ENCODE measurements around the gene CD82.

The CD82 gene

DNA sequence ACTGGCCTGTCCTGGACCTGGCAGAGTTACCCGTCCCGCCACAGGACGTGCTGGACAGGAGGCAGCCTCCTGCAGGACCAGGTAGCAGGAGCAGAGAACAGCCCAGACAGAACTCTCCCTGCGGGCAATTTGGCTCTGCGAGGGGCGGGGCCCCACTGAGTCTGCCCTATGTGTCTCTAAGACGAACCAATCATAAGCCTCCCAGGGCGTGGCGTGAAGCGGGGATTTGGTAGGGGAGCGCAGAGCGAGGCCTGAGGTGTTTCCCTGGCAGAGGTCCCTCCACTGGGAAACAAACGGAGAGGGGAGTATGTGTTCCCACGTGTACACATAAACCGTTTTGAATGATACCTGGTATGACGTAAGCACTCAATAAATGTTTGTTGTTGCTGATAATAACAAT, 7.4 kb downstream of the CD82 start:
- Histone ChIP-seq H3K4me3 (ENCODE audit: low read length) (no peak overlapping the region), H3K27ac (ENCODE audit: low read length) (no peak overlapping the region), H3K36me3 (ENCODE audit: control insufficient read depth, low read depth, low read length) (no peaks in the 10 kb centered on the region), H3K9ac (ENCODE audit: low read length) (no peak overlapping the region), H3K27me3 (ENCODE audit: control insufficient read depth, insufficient read depth, low read length) (no peaks in the 10 kb centered on the region), H3K4me1 (ENCODE audit: control insufficient read depth, low read depth, low read length) (peaks cover 3% of the 10 kb centered on the region), H3K9me3 (ENCODE audit: control insufficient read depth, low read depth, low read length) (no peaks in the 10 kb centered on the region)

- Histone ChIP-seq H3K36me3 (ENCODE audit: control insufficient read depth, low read depth, low read length) (no peaks in the 10 kb centered on the region), H3K27me3 (ENCODE audit: control insufficient read depth, insufficient read depth, low read length) (no peaks in the 10 kb centered on the region), H3K27ac (ENCODE audit: low read length) (no peak overlapping the region), H3K9me3 (ENCODE audit: control insufficient read depth, low read depth, low read length) (no peaks in the 10 kb centered on the region), H3K4me3 (ENCODE audit: low read length) (no peak overlapping the region), H3K4me1 (ENCODE audit: control insufficient read depth, low read depth, low read length) (peaks cover 3% of the 10 kb centered on the region), H3K9ac (ENCODE audit: low read length) (no peak overlapping the region)
Measured at GRCh38 chr11:44573333-44573732, 7.9 kb downstream of the CD82 start.

- Histone ChIP-seq H3K36me3 (ENCODE audit: control insufficient read depth, low read depth, low read length) (no peaks in the 10 kb centered on the region), H3K27ac (ENCODE audit: low read length) (no peak overlapping the region), H3K4me3 (ENCODE audit: low read length) (no peak overlapping the region), H3K27me3 (ENCODE audit: control insufficient read depth, insufficient read depth, low read length) (no peaks in the 10 kb centered on the region), H3K4me1 (ENCODE audit: control insufficient read depth, low read depth, low read length) (peaks cover 3% of the 10 kb centered on the region), H3K9ac (ENCODE audit: low read length) (no peak overlapping the region), H3K9me3 (ENCODE audit: control insufficient read depth, low read depth, low read length) (no peaks in the 10 kb centered on the region)
Measured at GRCh38 chr11:44574610-44575287, 9.3 kb downstream of the CD82 start.

DNA sequence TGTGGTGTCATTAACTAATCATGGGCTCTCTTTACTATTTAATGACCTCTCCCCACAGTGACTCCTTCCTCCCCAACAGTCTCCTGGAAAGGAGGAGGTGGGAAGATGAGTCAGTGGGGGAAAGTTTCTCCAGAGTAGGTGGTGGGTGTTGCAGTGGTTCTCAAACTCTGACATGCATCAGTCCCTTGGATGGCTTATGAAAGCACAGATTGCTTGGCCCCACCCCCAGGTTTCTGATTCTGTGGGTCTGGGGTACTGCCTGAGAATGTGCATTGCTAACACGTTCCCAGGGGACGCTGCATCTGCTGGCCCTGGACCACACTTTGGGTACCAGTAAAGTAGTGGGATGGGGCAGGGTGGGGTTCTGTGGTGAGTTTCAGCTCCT, 9.8 kb downstream of the CD82 start:
- H3K9me3 ChIP-seq (ENCODE audit: control insufficient read depth, low read depth, low read length), result no peaks in the 10 kb centered on the region
- H3K9ac ChIP-seq (ENCODE audit: low read length), result no peak overlapping the region
- H3K4me3 ChIP-seq (ENCODE audit: low read length), result no peak overlapping the region
- no peaks in the 10 kb centered on the region for H3K36me3 ChIP-seq (ENCODE audit: control insufficient read depth, low read depth, low read length)
- no peaks in the 10 kb centered on the region for H3K27me3 ChIP-seq (ENCODE audit: control insufficient read depth, insufficient read depth, low read length)
- H3K4me1 ChIP-seq (ENCODE audit: control insufficient read depth, low read depth, low read length), result peaks cover 3% of the 10 kb centered on the region
- H3K27ac ChIP-seq (ENCODE audit: low read length), result no peak overlapping the region

GRCh38 chr11:44575962-44576361, 10.5 kb downstream of the CD82 start:
- no peaks in the 10 kb centered on the region for H3K27me3 ChIP-seq (ENCODE audit: control insufficient read depth, insufficient read depth, low read length)
- H3K9me3 ChIP-seq (ENCODE audit: control insufficient read depth, low read depth, low read length), result no peaks in the 10 kb centered on the region
- H3K27ac ChIP-seq (ENCODE audit: low read length), result no peak overlapping the region
- peaks cover 3% of the 10 kb centered on the region for H3K4me1 ChIP-seq (ENCODE audit: control insufficient read depth, low read depth, low read length)
- H3K36me3 ChIP-seq (ENCODE audit: control insufficient read depth, low read depth, low read length), result no peaks in the 10 kb centered on the region
- H3K9ac ChIP-seq (ENCODE audit: low read length), result no peak overlapping the region
- H3K4me3 ChIP-seq (ENCODE audit: low read length), result no peak overlapping the region

DNA sequence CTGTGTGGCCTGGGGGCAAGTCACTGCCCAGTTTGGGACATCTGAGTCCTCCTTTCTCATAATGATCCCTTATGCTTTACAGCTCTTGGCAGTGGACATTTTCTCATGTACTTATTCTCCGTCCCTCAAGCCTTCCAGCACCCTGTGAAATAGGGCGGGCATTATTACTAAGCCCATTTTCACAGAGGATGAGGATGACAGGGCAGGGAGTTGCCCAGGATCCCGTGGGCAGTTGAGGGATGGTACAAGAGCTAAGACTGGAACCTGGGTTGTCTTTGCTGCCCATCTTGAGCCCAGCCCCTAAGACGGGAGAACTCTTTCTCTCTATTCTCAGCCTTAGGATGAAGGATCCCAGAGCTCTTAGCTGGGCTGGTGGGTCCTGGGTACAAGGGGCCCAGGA, 11.2 kb downstream of the CD82 start:
- Histone ChIP-seq H3K36me3 (ENCODE audit: control insufficient read depth, low read depth, low read length) (no peaks in the 10 kb centered on the region), H3K9ac (ENCODE audit: low read length) (no peak overlapping the region), H3K9me3 (ENCODE audit: control insufficient read depth, low read depth, low read length) (no peaks in the 10 kb centered on the region), H3K4me1 (ENCODE audit: control insufficient read depth, low read depth, low read length) (peaks cover 3% of the 10 kb centered on the region), H3K4me3 (ENCODE audit: low read length) (no peak overlapping the region), H3K27ac (ENCODE audit: low read length) (no peak overlapping the region), H3K27me3 (ENCODE audit: control insufficient read depth, insufficient read depth, low read length) (no peaks in the 10 kb centered on the region)

GRCh38 chr11:44577231-44577830, 11.9 kb downstream of the CD82 start:
- H3K27ac ChIP-seq (ENCODE audit: low read length), result no peak overlapping the region
- no peak overlapping the region for H3K9ac ChIP-seq (ENCODE audit: low read length)

DNA sequence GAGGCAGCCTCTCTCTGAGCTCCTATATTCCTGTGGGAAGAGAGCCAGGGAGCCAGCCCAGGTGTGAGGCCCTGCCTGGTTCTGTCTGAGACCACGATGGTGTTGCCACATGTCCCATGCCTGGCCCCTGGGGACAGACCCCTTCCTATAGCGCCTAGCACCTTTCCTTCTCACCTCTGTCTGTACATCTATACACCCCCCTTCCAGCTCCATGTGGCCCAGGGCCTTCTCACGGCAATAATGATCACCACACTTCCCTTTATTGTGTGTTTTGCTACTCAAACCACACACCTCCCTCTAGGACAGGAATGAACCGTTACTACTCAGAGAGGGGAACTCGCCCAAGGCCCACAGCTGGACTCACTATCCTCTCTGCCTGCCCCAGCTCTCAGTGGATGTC, 12.8 kb downstream of the CD82 start:
- Histone ChIP-seq H3K27me3 (ENCODE audit: control insufficient read depth, insufficient read depth, low read length) (no peaks in the 10 kb centered on the region), H3K36me3 (ENCODE audit: control insufficient read depth, low read depth, low read length) (no peaks in the 10 kb centered on the region), H3K9ac (ENCODE audit: low read length) (no peak overlapping the region), H3K4me1 (ENCODE audit: control insufficient read depth, low read depth, low read length) (no peaks in the 10 kb centered on the region), H3K9me3 (ENCODE audit: control insufficient read depth, low read depth, low read length) (no peaks in the 10 kb centered on the region), H3K27ac (ENCODE audit: low read length) (no peak overlapping the region), H3K4me3 (ENCODE audit: low read length) (no peak overlapping the region)

More at GRCh38 chr11:44577231-44577830, 11.9 kb downstream of the CD82 start:
- Histone ChIP-seq H3K36me3 (ENCODE audit: control insufficient read depth, low read depth, low read length) (no peaks in the 10 kb centered on the region), H3K4me1 (ENCODE audit: control insufficient read depth, low read depth, low read length) (no peaks in the 10 kb centered on the region), H3K9me3 (ENCODE audit: control insufficient read depth, low read depth, low read length) (no peaks in the 10 kb centered on the region), H3K27me3 (ENCODE audit: control insufficient read depth, insufficient read depth, low read length) (no peaks in the 10 kb centered on the region), H3K4me3 (ENCODE audit: low read length) (no peak overlapping the region)

DNA sequence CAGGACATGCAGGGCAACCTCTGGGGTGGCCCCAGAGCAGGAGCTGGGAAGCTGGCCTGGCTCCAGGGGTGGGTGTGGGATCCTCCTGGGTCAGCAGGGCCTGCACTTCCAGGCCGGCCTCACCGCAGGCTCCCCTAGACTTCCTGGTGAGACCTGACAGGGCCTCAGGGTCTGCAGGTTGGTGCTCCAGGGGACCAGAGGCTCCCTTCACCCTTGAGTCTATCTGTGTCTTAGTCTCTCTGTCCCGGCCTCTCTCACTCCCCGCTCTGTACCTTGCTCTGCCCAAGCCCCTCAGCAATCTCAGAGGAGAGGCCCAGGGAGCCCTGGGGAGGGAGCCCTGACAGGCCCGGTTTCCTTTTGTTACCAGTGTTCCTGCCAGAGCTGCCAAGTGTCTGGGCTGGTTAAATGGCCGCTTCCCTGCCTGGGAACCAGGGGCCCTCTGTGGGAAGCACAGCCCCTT, 13.9 kb downstream of the CD82 start:
- no peaks in the 10 kb centered on the region for H3K9me3 ChIP-seq (ENCODE audit: control insufficient read depth, low read depth, low read length)
- H3K4me3 ChIP-seq (ENCODE audit: low read length), result no peak overlapping the region
- H3K27me3 ChIP-seq (ENCODE audit: control insufficient read depth, insufficient read depth, low read length), result no peaks in the 10 kb centered on the region
- H3K9ac ChIP-seq (ENCODE audit: low read length), result no peak overlapping the region
- H3K27ac ChIP-seq (ENCODE audit: low read length), result no peak overlapping the region
- no peaks in the 10 kb centered on the region for H3K36me3 ChIP-seq (ENCODE audit: control insufficient read depth, low read depth, low read length)
- no peaks in the 10 kb centered on the region for H3K4me1 ChIP-seq (ENCODE audit: control insufficient read depth, low read depth, low read length)

DNA sequence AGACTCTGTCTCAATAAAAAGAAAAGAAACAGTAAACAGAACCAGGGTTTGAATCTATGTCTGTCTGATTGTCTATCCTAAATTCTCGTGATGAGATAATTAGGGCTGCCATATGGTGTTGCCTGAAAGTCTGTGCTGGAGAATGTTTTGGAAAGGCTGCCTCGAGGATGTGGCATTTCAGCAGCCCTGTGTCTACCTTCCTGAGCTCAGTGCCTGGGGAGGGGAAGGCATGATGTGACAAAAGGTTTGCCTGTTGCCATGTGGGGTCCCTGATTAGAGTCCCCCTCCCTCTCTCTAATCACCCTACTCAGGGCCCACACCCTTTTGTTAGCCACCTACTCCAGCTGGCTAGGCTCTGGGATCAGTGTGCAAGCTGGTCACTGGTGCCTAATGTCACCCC, 15.2 kb downstream of the CD82 start:
- Histone ChIP-seq H3K4me3 (ENCODE audit: low read length) (no peak overlapping the region), H3K27ac (ENCODE audit: low read length) (no peak overlapping the region), H3K36me3 (ENCODE audit: control insufficient read depth, low read depth, low read length) (no peaks in the 10 kb centered on the region), H3K4me1 (ENCODE audit: control insufficient read depth, low read depth, low read length) (no peaks in the 10 kb centered on the region), H3K27me3 (ENCODE audit: control insufficient read depth, insufficient read depth, low read length) (no peaks in the 10 kb centered on the region), H3K9me3 (ENCODE audit: control insufficient read depth, low read depth, low read length) (no peaks in the 10 kb centered on the region), H3K9ac (ENCODE audit: low read length) (no peak overlapping the region)

- H3K9me3 ChIP-seq (ENCODE audit: control insufficient read depth, low read depth, low read length), result no peaks in the 10 kb centered on the region
- H3K4me3 ChIP-seq (ENCODE audit: low read length), result no peak overlapping the region
- no peak overlapping the region for H3K27ac ChIP-seq (ENCODE audit: low read length)
- no peaks in the 10 kb centered on the region for H3K4me1 ChIP-seq (ENCODE audit: control insufficient read depth, low read depth, low read length)
- H3K36me3 ChIP-seq (ENCODE audit: control insufficient read depth, low read depth, low read length), result no peaks in the 10 kb centered on the region
- no peaks in the 10 kb centered on the region for H3K27me3 ChIP-seq (ENCODE audit: control insufficient read depth, insufficient read depth, low read length)
- no peak overlapping the region for H3K9ac ChIP-seq (ENCODE audit: low read length)
Measured at GRCh38 chr11:44581246-44581645, 15.8 kb downstream of the CD82 start.
